Measurements from ENCODE around the gene PLG. TPM values are rescaled to one million over a fixed set of nuclear protein-coding genes. Genes with fewer than 3 reads are reported as not detected.
A peak's percentile ranks its signal among the peaks of the same experiment; 100 is the strongest.
"Not testable (repeated sequence)": the region's sequence is repeated elsewhere in the genome, so short reads cannot be mapped to it uniquely, and the experiment has no call there.

Gene PLG
- total RNA-seq, 1 donor from 2014 or later = not detected

GRCh38 chr6:160679402-160679769, 22.7 kb upstream of the PLG start:
- peak overlapping the region; percentile 45 for H3K4me3 Mint-ChIP-seq (ENCODE audit: unreplicated experiment)

GRCh38 chr6:160685101-160685761, 16.8 kb upstream of the PLG start:
- H3K4me1 Mint-ChIP-seq (ENCODE audit: low read depth); H3K27ac Mint-ChIP-seq (ENCODE audit: unreplicated experiment); DNase-seq (ENCODE audit: low spot score); H3K4me3 Mint-ChIP-seq (ENCODE audit: unreplicated experiment); H3K36me3 Mint-ChIP-seq (ENCODE audit: low read depth); H3K27me3 Mint-ChIP-seq (ENCODE audit: low read depth): not testable (repeated sequence)
- peaks cover 14% of the 10 kb centered on the region for H3K9me3 Mint-ChIP-seq (ENCODE audit: low read depth)

More at GRCh38 chr6:160679402-160679769, 22.7 kb upstream of the PLG start:
- peak; percentile 64 for TF ChIP-seq CTCF (IDR thresholded peaks at IDR 0.05)
- no peak overlapping the region for H3K27ac Mint-ChIP-seq (ENCODE audit: unreplicated experiment)
- H3K27me3 Mint-ChIP-seq (ENCODE audit: low read depth) = peaks cover 18% of the 10 kb centered on the region
- H3K4me1 Mint-ChIP-seq (ENCODE audit: low read depth) = peaks cover 3% of the 10 kb centered on the region
- no peaks in the 10 kb centered on the region for H3K36me3 Mint-ChIP-seq (ENCODE audit: low read depth)
- DNase-seq (ENCODE audit: low spot score) = no peak
- H3K9me3 Mint-ChIP-seq (ENCODE audit: low read depth) = peaks cover 14% of the 10 kb centered on the region

DNA sequence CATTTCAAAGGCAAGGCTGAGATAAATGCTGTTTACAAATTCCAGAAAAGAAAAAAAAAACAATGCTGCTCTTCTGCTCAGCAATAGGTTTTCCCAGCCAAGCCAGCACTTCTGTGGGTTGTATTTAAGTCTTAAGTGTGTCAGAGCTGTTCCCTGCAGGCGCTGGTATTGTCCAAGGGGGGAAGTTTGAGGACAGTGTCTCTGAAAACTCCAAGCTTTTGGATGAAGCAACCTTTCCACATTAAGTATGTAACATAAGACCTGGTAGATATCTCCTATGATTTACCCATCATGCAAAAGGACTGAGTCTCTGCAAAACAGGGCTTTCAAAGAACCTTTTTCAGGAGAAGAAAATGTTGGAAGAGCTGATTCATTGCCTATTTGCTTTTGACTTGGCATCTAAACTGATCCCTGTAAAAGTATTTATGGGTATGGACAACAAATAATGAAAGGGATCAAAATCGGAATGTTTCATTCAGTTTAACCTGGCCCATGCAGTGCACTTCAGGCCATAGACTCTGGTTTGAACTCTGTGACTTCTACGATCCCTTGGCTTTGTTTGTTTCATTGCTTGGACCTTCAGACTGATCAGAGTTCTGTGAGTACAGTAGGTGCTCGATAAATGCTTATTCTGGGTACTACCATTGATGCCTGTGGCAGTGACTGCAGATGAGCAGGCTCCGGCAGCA, 16.1 kb upstream of the PLG start:
- Mint-ChIP-seq H3K36me3 (ENCODE audit: low read depth) (no peaks in the 10 kb centered on the region), H3K4me3 (ENCODE audit: unreplicated experiment) (no peak overlapping the region), H3K27me3 (ENCODE audit: low read depth) (no peaks in the 10 kb centered on the region), H3K27ac (ENCODE audit: unreplicated experiment) (no peak overlapping the region), H3K9me3 (ENCODE audit: low read depth) (peaks cover 14% of the 10 kb centered on the region), H3K4me1 (ENCODE audit: low read depth) (no peaks in the 10 kb centered on the region)
- no peak for TF ChIP-seq CTCF (IDR thresholded peaks at IDR 0.05)
- no peak for DNase-seq (ENCODE audit: low spot score)

- no peaks in the 10 kb centered on the region for H3K4me1 Mint-ChIP-seq (ENCODE audit: low read depth)
- H3K9me3 Mint-ChIP-seq (ENCODE audit: low read depth) = peaks cover 22% of the 10 kb centered on the region
- H3K4me3 Mint-ChIP-seq (ENCODE audit: unreplicated experiment) = no peak overlapping the region
- H3K27ac Mint-ChIP-seq (ENCODE audit: unreplicated experiment) = no peak overlapping the region
- H3K36me3 Mint-ChIP-seq (ENCODE audit: low read depth) = peaks cover 2% of the 10 kb centered on the region
- no peaks in the 10 kb centered on the region for H3K27me3 Mint-ChIP-seq (ENCODE audit: low read depth)
- TF ChIP-seq CTCF (IDR thresholded peaks at IDR 0.05) = no peak
- peak; percentile 76 for DNase-seq (ENCODE audit: low spot score)
Observed at GRCh38 chr6:160690458-160690857, 11.6 kb upstream of the PLG start.

- Mint-ChIP-seq H3K27ac (ENCODE audit: unreplicated experiment) (no peak overlapping the region), H3K27me3 (ENCODE audit: low read depth) (no peaks in the 10 kb centered on the region), H3K36me3 (ENCODE audit: low read depth) (peaks cover 2% of the 10 kb centered on the region), H3K4me3 (ENCODE audit: unreplicated experiment) (no peak overlapping the region), H3K9me3 (ENCODE audit: low read depth) (peaks cover 24% of the 10 kb centered on the region), H3K4me1 (ENCODE audit: low read depth) (no peaks in the 10 kb centered on the region)
- no peak for TF ChIP-seq CTCF (IDR thresholded peaks at IDR 0.05)
- no peak for DNase-seq (ENCODE audit: low spot score)
Observed at GRCh38 chr6:160691617-160692016, 10.4 kb upstream of the PLG start.
